ENCODE data around the gene CCDC178.

GRCh38 chr18:33470216-33470615 lies 29.7 kb upstream of the CCDC178 start:
- TF ChIP-seq ZNF274 (IDR thresholded peaks at IDR 0.05; ENCODE audit: low read depth, low read length) = no peak
- no peak for TF ChIP-seq YY1 (IDR thresholded peaks at IDR 0.05; ENCODE audit: insufficient read depth, insufficient read length)
